Choroid plexus epithelial cell (primary cell): ENCODE results near the gene OR2J1.
"Not testable (repeated sequence)": the region's sequence is repeated elsewhere in the genome, so short reads cannot be mapped to it uniquely, and the experiment has no call there.

Experiments used
- DNase-seq: peaks from one replicate; pipeline ENCODE4 v3.0.0-alpha.2; 2010; ENCODE audit warnings: low read depth
- H3K4me3 ChIP-seq: 2 replicates; pipeline ENCODE4 v1.5.1; 2011; ENCODE audit warnings: low read depth, mild to moderate bottlenecking, control low read depth, low read length, moderate library complexity
- CTCF ChIP-seq: conservative IDR thresholded peaks from 2 replicates; pipeline ENCODE4 v1.5.1; 2011; ENCODE audit warnings: low read depth, mild to moderate bottlenecking, control low read depth, inconsistent platforms, low read length, moderate library complexity

The OR2J1 gene

GRCh38 chr6:29092957-29093356 is 6.3 kb upstream of the OR2J1 start:
- no peak for DNase-seq
- no peak overlapping the region for H3K4me3 ChIP-seq
- no peak for TF ChIP-seq CTCF

GRCh38 chr6:29097803-29098202 is 1.5 kb upstream of the OR2J1 start:
- no peak for TF ChIP-seq CTCF
- no peak overlapping the region for H3K4me3 ChIP-seq
- no peak for DNase-seq

GRCh38 chr6:29107758-29108157 is 8.5 kb downstream of the OR2J1 start, which contains the start of gene OR2J3:
Gene OR2J3, plus strand, starts transcription at chr6:29108058. Its CDS starts 3,833 bp downstream, at chr6:29111891.
- no peak within 1 kb of the TSS for H3K4me3 ChIP-seq
- no peak for DNase-seq
- no peak for TF ChIP-seq CTCF

GRCh38 chr6:29112135-29112534 is 12.8 kb downstream of the OR2J1 start:
- TF ChIP-seq CTCF: no peak
- no peak overlapping the region for H3K4me3 ChIP-seq
- no peak for DNase-seq

GRCh38 chr6:29114964-29115363 is 15.7 kb downstream of the OR2J1 start:
- H3K4me3 ChIP-seq, DNase-seq: not testable (repeated sequence)

- no peak overlapping the region for H3K4me3 ChIP-seq
- no peak for TF ChIP-seq CTCF
- DNase-seq: no peak
These were observed 30.2 kb downstream of the OR2J1 start for GRCh38 chr6:29129326-29130012.

GRCh38 chr6:29130644-29131043 is 31.4 kb downstream of the OR2J1 start:
- no peak for TF ChIP-seq CTCF
- H3K4me3 ChIP-seq: no peak overlapping the region
- DNase-seq: no peak
